ENCODE data around the gene NADSYN1.

- no peak for TF ChIP-seq EP300 (IDR thresholded peaks at IDR 0.05; ENCODE audit: borderline replicate concordance)
- TF ChIP-seq REST (IDR thresholded peaks at IDR 0.05; ENCODE audit: low read depth), result no peak
- TF ChIP-seq CEBPB (IDR thresholded peaks at IDR 0.05), result no peak
- TF ChIP-seq RAD21 (IDR thresholded peaks at IDR 0.05; ENCODE audit: low read depth), result no peak
Observed at GRCh38 chr11:71428861-71429435, 24.1 kb upstream of the NADSYN1 start.

Data from Ishikawa (cell line).